Bronchial epithelial cell (primary cell): ENCODE data around the gene RNF38. TPM values are rescaled to one million over a fixed set of nuclear protein-coding genes. Genes with fewer than 3 reads are reported as not detected.

Source experiments
- DNase-seq: peaks from one replicate; pipeline ENCODE4 v3.0.0-alpha.2; 2010; ENCODE audit warnings: low read depth
- FAIRE-seq: peaks from 2 replicates; lab custom pipeline; 2011; peaks lifted over from hg19 to GRCh38; lab: Jason Lieb, UNC
- H3K27me3 ChIP-seq: 2 replicates; pipeline ENCODE4 v1.5.1; 2011; ENCODE audit warnings: low read length; ENCODE audit not compliant: control insufficient read depth, insufficient read depth
- H3K36me3 ChIP-seq: 2 replicates; pipeline ENCODE4 v1.5.1; 2011; ENCODE audit warnings: low read length; ENCODE audit not compliant: control insufficient read depth, insufficient read depth
- H3K4me3 ChIP-seq: 2 replicates; pipeline ENCODE4 v1.5.1; 2011; ENCODE audit warnings: mild to moderate bottlenecking, low read depth, low read length, control low read depth
- CTCF ChIP-seq: IDR thresholded peaks from 2 replicates; pipeline ENCODE4 v1.5.1; 2011; ENCODE audit warnings: mild to moderate bottlenecking, moderate library complexity, low read length, control low read depth, inconsistent platforms; ENCODE audit not compliant: insufficient read depth, severe bottlenecking
- total RNA-seq: library from RNA; depleted of rRNA; stranded (reverse); fragments of >200 nt; gene quantifications from 2 replicates; pipeline ENCODE4 v1.2.1, GENCODE V29; 2014

Gene RNF38
- total RNA-seq, 1 donor from 2014 or later, result 5.5 TPM

- no peak for DNase-seq
- Histone ChIP-seq H3K27me3 (no peaks in the 10 kb centered on the region), H3K36me3 (no peaks in the 10 kb centered on the region), H3K4me3 (no peak overlapping the region)
- no peak for TF ChIP-seq CTCF
- FAIRE-seq, result no peak
These were observed 31.0 kb upstream of the RNF38 start for GRCh38 chr9:36431078-36431477.

- DNase-seq (no peak), FAIRE-seq (no peak)
- Histone ChIP-seq H3K36me3 (peaks cover 3% of the 10 kb centered on the region), H3K27me3 (no peaks in the 10 kb centered on the region), H3K4me3 (no peak overlapping the region)
- TF ChIP-seq CTCF, result no peak
These were observed 26.9 kb upstream of the RNF38 start for GRCh38 chr9:36426945-36427344.

- FAIRE-seq (no peak), DNase-seq (no peak)
- no peak for TF ChIP-seq CTCF
- Histone ChIP-seq H3K4me3 (no peak overlapping the region), H3K27me3 (no peaks in the 10 kb centered on the region), H3K36me3 (peaks cover 3% of the 10 kb centered on the region)
These were observed 26.3 kb upstream of the RNF38 start for GRCh38 chr9:36426348-36426747.

- TF ChIP-seq CTCF, result no peak
- no peak for DNase-seq
- peaks cover 3% of the 10 kb centered on the region for H3K36me3 ChIP-seq
- FAIRE-seq, result no peak
- H3K27me3 ChIP-seq, result no peaks in the 10 kb centered on the region
- no peak overlapping the region for H3K4me3 ChIP-seq
These were observed 24.4 kb upstream of the RNF38 start for GRCh38 chr9:36424289-36425055.

- peaks cover 3% of the 10 kb centered on the region for H3K36me3 ChIP-seq
- H3K27me3 ChIP-seq, result no peaks in the 10 kb centered on the region
- TF ChIP-seq CTCF, result no peak
- no peak for DNase-seq
- no peak for FAIRE-seq
- no peak overlapping the region for H3K4me3 ChIP-seq
These were observed 23.1 kb upstream of the RNF38 start for GRCh38 chr9:36423206-36423605.

- H3K4me3 ChIP-seq, result no peak overlapping the region
- no peak for FAIRE-seq
- TF ChIP-seq CTCF, result no peak
- DNase-seq, result no peak
- H3K36me3 ChIP-seq, result no peaks in the 10 kb centered on the region
- no peaks in the 10 kb centered on the region for H3K27me3 ChIP-seq
These were observed 16.8 kb upstream of the RNF38 start for GRCh38 chr9:36416890-36417289.
